K562 (cell line): ENCODE measurements around the gene BRD4. TPM values are rescaled to one million over a fixed set of nuclear protein-coding genes. Genes with fewer than 3 reads are reported as not detected.

Experiments used
- CCNT2 ChIP-seq: IDR thresholded peaks from 2 replicates; pipeline ENCODE4 v1.6.1; 2011; ENCODE audit warnings: borderline replicate concordance, low read depth, mild to moderate bottlenecking, moderate library complexity, mixed read lengths, low read length; ENCODE audit not compliant: insufficient read length; ENCODE audit errors: extremely low read depth
- EWSR1 ChIP-seq: fragments of 450-650 bp; IDR thresholded peaks from 2 replicates; pipeline ENCODE4 v1.6.1; 2018; ENCODE audit warnings: borderline replicate concordance, mild to moderate bottlenecking, low read depth, moderate library complexity; ENCODE audit not compliant: partially characterized antibody
- FOXA1 ChIP-seq: fragments of 450-650 bp; IDR thresholded peaks from 2 replicates; pipeline ENCODE4 v1.6.1; 2016; ENCODE audit warnings: mild to moderate bottlenecking, borderline replicate concordance
- IRF9 ChIP-seq: fragments of 450-650 bp; IDR thresholded peaks from 2 replicates; pipeline ENCODE4 v1.6.1; 2016; ENCODE audit warnings: missing biosample characterization, missing genetic modification characterization
- MAX ChIP-seq: sonication (generic); formaldehyde crosslinking; IDR thresholded peaks from 2 replicates; pipeline ENCODE4 v1.9.0; 2022; ENCODE audit warnings: mild to moderate bottlenecking, missing genetic modification reagents
- OTX1 ChIP-seq: fragments of 450-650 bp; formaldehyde crosslinking; IDR thresholded peaks from 2 replicates; pipeline ENCODE4 v1.4.0; 2022; ENCODE audit warnings: mild to moderate bottlenecking
- POLR2B ChIP-seq: fragments of 450-650 bp; IDR thresholded peaks from 2 replicates; pipeline ENCODE4 v1.6.1; 2018; ENCODE audit warnings: low read depth; ENCODE audit not compliant: partially characterized antibody
- POU5F1 ChIP-seq: fragments of 150-350 bp; IDR thresholded peaks from 2 replicates; pipeline ENCODE4 v1.6.1; 2014; ENCODE audit warnings: borderline replicate concordance, low read length, low read depth, mild to moderate bottlenecking; ENCODE audit not compliant: partially characterized antibody
- TAF7 ChIP-seq: fragments of 450-650 bp; IDR thresholded peaks from 2 replicates; pipeline ENCODE4 v1.6.1; 2016; ENCODE audit warnings: missing genetic modification characterization, missing compliant biosample characterization
- ZBED1 ChIP-seq: IDR thresholded peaks from 2 replicates; pipeline ENCODE4 v1.6.1; 2014
- ZNF280A ChIP-seq: fragments of 450-650 bp; IDR thresholded peaks from 2 replicates; pipeline ENCODE4 v1.6.1; 2018; ENCODE audit warnings: mild to moderate bottlenecking, low read depth; ENCODE audit not compliant: partially characterized antibody
- ZNF324 ChIP-seq: fragments of 250-450 bp; sonication (Bioruptor Pico); IDR thresholded peaks from 2 replicates; pipeline ENCODE4 v1.4.0; 2020; ENCODE audit warnings: mild to moderate bottlenecking
- ZNF407 ChIP-seq: fragments of 450-650 bp; IDR thresholded peaks from 2 replicates; pipeline ENCODE4 v1.6.1; 2016; ENCODE audit warnings: low read depth
- ZNF511 ChIP-seq: sonication (generic); formaldehyde crosslinking; IDR thresholded peaks from 2 replicates; pipeline ENCODE4 v1.8.0; 2022; ENCODE audit warnings: mild to moderate bottlenecking, missing genetic modification reagents
- ZNF551 ChIP-seq: fragments of 250-450 bp; sonication (Bioruptor Pico); IDR thresholded peaks from 2 replicates; pipeline ENCODE4 v1.5.0; 2021; ENCODE audit warnings: mild to moderate bottlenecking, moderate library complexity
- ZNF57 ChIP-seq: fragments of 450-650 bp; formaldehyde crosslinking; IDR thresholded peaks from 2 replicates; pipeline ENCODE4 v1.4.0; 2020; ENCODE audit warnings: mild to moderate bottlenecking, moderate library complexity
- polyA plus RNA-seq, 8 experiments: library from polyadenylated mRNA; depleted of rRNA in 4 of 8; stranded (reverse) in 5 of 8; unstranded in 3 of 8; fragments of >200 nt; fragmentation: Nextera tagmentation in 2 of 8; fragmentation: Illumina TruSeq in 1 of 8; extraction: Ambion mirVana in 2 of 8; extraction: Trizol in 1 of 8; gene quantifications; 2 replicates each; pipeline versions ENCODE4 v1.2.1 to v1.2.3, GENCODE V29; 2011 to 2014; ENCODE audit warnings: inconsistent platforms in 1 of 8, missing spikeins in 1 of 8
- total RNA-seq, 7 experiments: library from RNA; depleted of rRNA in 6 of 7; stranded (reverse); fragments of >200 nt in 6 of 7; fragmentation: Illumina TruSeq in 2 of 7; extraction: Trizol in 2 of 7; gene quantifications; 2 replicates each; pipeline versions ENCODE4 v1.2.1 to v1.2.3, GENCODE V29; 2011 to 2021; ENCODE audit warnings: low replicate concordance in 1 of 7

BRD4 gene
- total and polyA plus RNA-seq, 9 of the 15 experiments (the other 6 are each of a cell fraction or from before 2014, with no cell fraction given): 1.8 to 105 (median 15.6) TPM

GRCh38 chr19:15379999-15380647 lies 47.8 kb upstream of the BRD4 start (continued):
- TF ChIP-seq MAX (CRISPR knock-in tag) (no peak), FOXA1 (no peak), ZNF280A (no peak), ZBED1 (peak; percentile 2; the same call in 1 of the 2 replicates), CCNT2 (peak; percentile 17), IRF9 (tag) (no peak), ZNF324 (CRISPR knock-in tag) (no peak), TAF7 (tag) (no peak), ZNF407 (no peak), POU5F1 (no peak), EWSR1 (no peak), POLR2B (no peak), ZNF551 (CRISPR knock-in tag) (no peak), ZNF57 (CRISPR knock-in tag) (no peak), OTX1 (CRISPR knock-in tag) (no peak), ZNF511 (CRISPR knock-in tag) (no peak)
